ENCODE measurements around the gene BACH2. TPM values are rescaled to one million over a fixed set of nuclear protein-coding genes. Genes with fewer than 3 reads are reported as not detected.

BACH2 gene
- polyA plus RNA-seq, 1 experiment = 0.10 TPM

- Histone ChIP-seq H3K27me3 (ENCODE audit: control insufficient read depth, insufficient read depth, low read length) (no peaks in the 10 kb centered on the region; the same call in 1 of the 2 replicates), H3K4me3 (ENCODE audit: low read depth, low read length) (no peak overlapping the region), H3K36me3 (ENCODE audit: control insufficient read depth, insufficient read depth, low read length) (no peaks in the 10 kb centered on the region)
- ChIA-PET CTCF (interaction anchor here (0.9 kb wide), 1 partner anchor 13 kb away, joined by 4 read pairs; no protein-coding TSS in a partner anchor), POLR2A (no interaction called here)
- TF ChIP-seq, protein P1, sequence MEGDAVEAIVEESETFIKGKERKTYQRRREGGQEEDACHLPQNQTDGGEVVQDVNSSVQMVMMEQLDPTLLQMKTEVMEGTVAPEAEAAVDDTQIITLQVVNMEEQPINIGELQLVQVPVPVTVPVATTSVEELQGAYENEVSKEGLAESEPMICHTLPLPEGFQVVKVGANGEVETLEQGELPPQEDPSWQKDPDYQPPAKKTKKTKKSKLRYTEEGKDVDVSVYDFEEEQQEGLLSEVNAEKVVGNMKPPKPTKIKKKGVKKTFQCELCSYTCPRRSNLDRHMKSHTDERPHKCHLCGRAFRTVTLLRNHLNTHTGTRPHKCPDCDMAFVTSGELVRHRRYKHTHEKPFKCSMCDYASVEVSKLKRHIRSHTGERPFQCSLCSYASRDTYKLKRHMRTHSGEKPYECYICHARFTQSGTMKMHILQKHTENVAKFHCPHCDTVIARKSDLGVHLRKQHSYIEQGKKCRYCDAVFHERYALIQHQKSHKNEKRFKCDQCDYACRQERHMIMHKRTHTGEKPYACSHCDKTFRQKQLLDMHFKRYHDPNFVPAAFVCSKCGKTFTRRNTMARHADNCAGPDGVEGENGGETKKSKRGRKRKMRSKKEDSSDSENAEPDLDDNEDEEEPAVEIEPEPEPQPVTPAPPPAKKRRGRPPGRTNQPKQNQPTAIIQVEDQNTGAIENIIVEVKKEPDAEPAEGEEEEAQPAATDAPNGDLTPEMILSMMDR (IDR thresholded peaks at IDR 0.05; ENCODE audit: insufficient read depth, low read depth, low read length) = no peak
- no peak for DNase-seq (ENCODE audit: low read depth)
Observed at GRCh38 chr6:90162648-90163387, 133.8 kb downstream of the BACH2 start.

- POLR2A ChIA-PET = no interaction called here
- TF ChIP-seq, protein P1 (IDR thresholded peaks at IDR 0.05; ENCODE audit: insufficient read depth, low read depth, low read length) = no peak
Observed at GRCh38 chr6:90160013-90160412, 136.6 kb downstream of the BACH2 start.

DNA sequence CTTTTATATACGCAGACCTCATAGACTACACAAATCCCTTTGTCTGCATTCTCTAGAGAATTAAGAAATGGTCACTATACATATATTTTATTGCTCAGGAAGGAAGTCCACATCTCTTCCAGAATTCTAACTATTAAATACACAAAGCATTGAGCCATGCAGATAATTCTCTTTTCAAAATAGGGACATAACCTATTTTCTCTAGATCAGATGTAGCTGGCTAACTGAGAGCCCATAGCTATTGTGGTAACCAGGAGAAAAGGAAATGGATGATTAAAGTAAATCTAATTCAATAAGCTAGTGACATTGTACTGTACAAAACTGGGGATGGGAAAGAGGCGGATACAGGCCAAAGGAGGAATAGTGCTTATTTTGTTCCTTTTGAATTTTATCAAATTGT is 137.2 kb downstream of the BACH2 start:
- ChIA-PET POLR2A (no interaction called here), CTCF (interaction anchor here (0.7 to 1.0 kb wide), 3 partner anchors 24 to 234 kb away, joined by 3 read pairs; no protein-coding TSS in a partner anchor)

More at GRCh38 chr6:90160013-90160412, 136.6 kb downstream of the BACH2 start:
- CTCF ChIA-PET = interaction anchor here (0.7 to 1.0 kb wide), 3 partner anchors 23 to 234 kb away, joined by 3 read pairs; no protein-coding TSS in a partner anchor
- DNase-seq (ENCODE audit: low read depth) = no peak
- H3K4me3 ChIP-seq (ENCODE audit: low read depth, low read length) = no peak overlapping the region
- no peaks in the 10 kb centered on the region for H3K36me3 ChIP-seq (ENCODE audit: control insufficient read depth, insufficient read depth, low read length)
- H3K27me3 ChIP-seq (ENCODE audit: control insufficient read depth, insufficient read depth, low read length) = no peaks in the 10 kb centered on the region; the same call in 1 of the 2 replicates

DNA sequence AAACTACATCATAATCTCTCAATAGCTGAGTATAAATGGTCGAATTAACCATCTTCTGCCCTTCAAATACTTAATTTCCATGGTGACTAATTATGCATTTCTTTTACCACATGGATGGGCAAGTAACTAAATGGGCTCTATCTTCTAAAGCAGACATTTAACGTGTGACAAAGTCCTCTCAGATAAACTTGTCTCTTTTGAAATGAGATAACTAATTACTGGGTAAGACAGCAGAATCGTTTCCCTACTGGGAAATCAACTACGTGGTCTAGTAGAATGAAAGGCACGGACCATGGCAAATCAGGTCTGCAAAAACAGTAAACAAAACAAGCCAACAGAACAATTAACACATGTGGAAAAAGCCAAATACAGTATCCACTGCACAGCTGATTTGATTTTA is 137.7 kb downstream of the BACH2 start:
- Histone ChIP-seq H3K36me3 (ENCODE audit: control insufficient read depth, insufficient read depth, low read length) (no peaks in the 10 kb centered on the region), H3K27me3 (ENCODE audit: control insufficient read depth, insufficient read depth, low read length) (peaks cover 4% of the 10 kb centered on the region), H3K4me3 (ENCODE audit: low read depth, low read length) (no peak overlapping the region)
- CTCF ChIA-PET = interaction anchor here (0.6 kb wide), 1 partner anchor 234 kb away, joined by 3 read pairs; no protein-coding TSS in a partner anchor
- no peak for DNase-seq (ENCODE audit: low read depth)
- TF ChIP-seq, protein P1 (IDR thresholded peaks at IDR 0.05; ENCODE audit: insufficient read depth, low read depth, low read length) = no peak
- POLR2A ChIA-PET = no interaction called here

More for the DNA sequence above, 137.2 kb downstream of the BACH2 start:
- TF ChIP-seq, protein P1 (IDR thresholded peaks at IDR 0.05; ENCODE audit: insufficient read depth, low read depth, low read length) = no peak
- Histone ChIP-seq H3K27me3 (ENCODE audit: control insufficient read depth, insufficient read depth, low read length) (peaks cover 3% of the 10 kb centered on the region), H3K4me3 (ENCODE audit: low read depth, low read length) (no peak overlapping the region), H3K36me3 (ENCODE audit: control insufficient read depth, insufficient read depth, low read length) (no peaks in the 10 kb centered on the region)
- no peak for DNase-seq (ENCODE audit: low read depth)

DNA sequence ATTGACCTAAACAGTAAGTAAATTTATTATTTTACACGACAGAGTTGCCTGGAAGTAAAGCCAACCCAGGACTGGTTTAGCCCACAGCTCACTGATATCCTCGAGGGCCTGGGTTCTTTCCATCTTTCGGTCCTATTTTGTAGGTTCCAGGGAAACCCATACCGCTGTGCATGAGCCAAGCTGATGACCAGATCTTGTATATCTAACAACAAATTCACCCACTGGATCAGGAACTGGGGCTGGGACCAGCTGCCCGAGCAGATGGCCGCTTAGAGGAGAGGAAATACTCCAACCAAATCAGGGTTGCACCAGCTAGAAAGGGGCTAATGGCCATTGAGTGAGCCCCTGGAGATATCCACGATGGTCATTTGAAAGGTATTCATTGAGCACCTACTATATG is 139.2 kb downstream of the BACH2 start:
- H3K4me3 ChIP-seq (ENCODE audit: low read depth, low read length) = no peak overlapping the region
- TF ChIP-seq, protein P1 (IDR thresholded peaks at IDR 0.05; ENCODE audit: insufficient read depth, low read depth, low read length) = no peak
- ChIA-PET POLR2A (no interaction called here), CTCF (no interaction called here)
- H3K36me3 ChIP-seq (ENCODE audit: control insufficient read depth, insufficient read depth, low read length) = no peaks in the 10 kb centered on the region
- no peak for DNase-seq (ENCODE audit: low read depth)
- peaks cover 4% of the 10 kb centered on the region for H3K27me3 ChIP-seq (ENCODE audit: control insufficient read depth, insufficient read depth, low read length)

All from BJ (cell line).